ENCODE results near the gene ITGAV. TPM values are rescaled to one million over a fixed set of nuclear protein-coding genes. Genes with fewer than 3 reads are reported as not detected.

ITGAV gene
- total RNA-seq, 1 donor from 2014 or later = 7.5 TPM

DNA sequence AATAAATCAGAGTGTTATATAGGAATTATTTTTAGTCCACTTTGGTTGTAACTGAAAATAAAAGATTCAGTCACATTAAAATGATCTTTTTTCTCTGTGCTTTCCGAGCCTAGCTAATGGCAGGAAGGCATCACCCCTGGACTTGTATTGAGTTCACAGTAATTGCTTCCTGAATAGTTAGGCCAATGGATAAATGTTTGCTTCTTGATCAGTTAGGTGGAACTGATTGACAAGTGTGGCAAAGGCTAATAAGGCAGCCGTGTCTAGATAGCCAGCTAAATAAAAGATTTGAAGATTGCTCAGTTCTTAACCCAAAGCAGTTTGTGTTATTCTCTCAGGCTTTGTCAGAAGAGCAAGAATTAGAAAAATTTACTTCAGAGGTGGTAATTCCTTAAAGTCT lies 124.8 kb downstream of the ITGAV start:
- intact Hi-C loops (cut with micrococcal nuclease) = no loop called here

DNA sequence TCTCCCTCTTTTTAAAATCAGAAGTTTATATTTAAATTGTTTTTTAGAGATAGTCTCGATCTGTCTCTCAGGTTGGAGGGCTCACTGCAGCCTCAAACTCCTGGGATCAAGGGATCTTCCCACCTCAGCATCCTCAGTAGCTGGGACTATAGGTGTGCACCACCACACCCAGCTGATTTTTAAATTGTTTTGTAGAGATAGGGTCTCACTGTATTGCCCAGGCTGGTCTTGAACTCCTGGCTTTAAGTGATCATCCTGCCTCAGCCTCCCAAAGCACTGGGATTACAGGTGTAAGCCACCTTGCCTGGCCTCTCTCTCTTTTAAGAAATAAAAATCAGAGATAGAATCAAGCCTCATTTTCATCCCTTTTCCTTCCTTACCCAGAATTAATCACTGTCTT lies 126.1 kb downstream of the ITGAV start:
- intact Hi-C loops (cut with micrococcal nuclease) = no loop called here

DNA sequence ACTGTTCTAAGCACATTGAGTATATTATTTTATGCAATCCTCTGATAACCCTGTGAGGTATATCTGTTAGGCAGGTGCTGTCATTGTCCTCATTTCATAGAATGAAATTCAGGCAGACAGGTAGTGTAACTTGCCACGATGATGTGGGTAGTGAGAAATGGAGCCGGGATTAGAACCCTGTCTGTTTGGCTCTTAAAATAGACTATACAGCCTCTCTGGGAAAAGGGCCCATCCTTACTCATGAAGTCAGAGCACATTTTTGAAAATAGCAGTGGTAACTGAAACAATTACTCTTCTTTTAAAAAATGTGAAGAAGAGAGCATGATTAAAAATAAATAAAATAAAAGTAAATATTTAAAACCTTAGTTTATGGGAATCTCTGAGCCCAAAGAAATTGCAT lies 127.0 kb downstream of the ITGAV start:
- intact Hi-C loops (cut with micrococcal nuclease) = no loop called here

DNA sequence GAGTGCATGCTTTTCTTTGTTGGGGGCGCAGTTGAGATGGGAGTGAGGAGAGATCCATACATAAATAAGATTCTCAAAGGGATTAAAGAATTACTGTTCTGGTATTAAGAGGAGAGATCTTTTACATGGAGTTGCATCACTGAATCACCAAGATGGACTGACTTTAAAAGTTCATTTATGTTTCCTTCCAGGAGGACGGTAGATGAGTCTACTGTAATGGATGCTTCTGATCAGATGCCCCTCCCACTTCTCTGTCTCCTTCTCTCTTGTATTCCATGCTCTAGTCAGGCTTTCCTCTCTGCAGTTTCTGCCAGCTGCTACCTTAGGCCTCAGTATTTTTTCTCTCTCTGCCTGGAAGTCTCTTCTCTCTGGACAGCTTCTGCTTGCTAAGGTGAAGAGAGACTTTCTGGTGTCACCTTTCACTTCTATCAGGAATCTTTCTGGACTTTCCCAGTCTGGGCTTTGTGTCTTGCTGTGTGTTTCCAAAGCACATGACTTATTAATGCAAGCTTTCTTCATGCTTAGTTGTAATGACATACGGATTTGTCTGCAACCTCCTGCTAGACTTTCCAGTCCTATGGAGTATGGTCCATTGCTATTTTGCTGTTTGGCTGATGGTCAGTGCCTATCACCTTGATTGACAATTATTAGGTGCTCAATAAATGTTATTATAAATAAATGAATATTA lies 127.6 kb downstream of the ITGAV start:
- intact Hi-C loops (cut with micrococcal nuclease) = no loop called here

DNA sequence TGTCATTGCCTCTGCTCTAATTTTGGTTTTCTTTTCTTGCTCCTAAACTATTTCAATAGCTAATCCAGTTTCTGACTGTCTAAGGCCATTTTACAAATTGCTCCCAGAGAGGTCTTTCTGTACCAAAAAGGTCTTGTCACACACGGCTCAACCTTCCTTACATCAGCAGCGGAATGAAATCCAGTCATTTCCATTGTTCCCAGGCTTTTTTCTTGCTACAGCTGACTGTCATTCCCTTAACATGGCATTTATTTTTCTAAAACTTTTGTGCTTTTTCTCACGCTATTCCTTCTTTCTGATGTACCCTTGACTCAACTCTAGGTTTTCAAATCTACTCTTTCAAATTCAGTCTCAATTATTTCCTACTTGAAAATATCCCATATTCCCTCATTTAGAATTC lies 128.3 kb downstream of the ITGAV start:
- intact Hi-C loops (cut with micrococcal nuclease) = no loop called here

DNA sequence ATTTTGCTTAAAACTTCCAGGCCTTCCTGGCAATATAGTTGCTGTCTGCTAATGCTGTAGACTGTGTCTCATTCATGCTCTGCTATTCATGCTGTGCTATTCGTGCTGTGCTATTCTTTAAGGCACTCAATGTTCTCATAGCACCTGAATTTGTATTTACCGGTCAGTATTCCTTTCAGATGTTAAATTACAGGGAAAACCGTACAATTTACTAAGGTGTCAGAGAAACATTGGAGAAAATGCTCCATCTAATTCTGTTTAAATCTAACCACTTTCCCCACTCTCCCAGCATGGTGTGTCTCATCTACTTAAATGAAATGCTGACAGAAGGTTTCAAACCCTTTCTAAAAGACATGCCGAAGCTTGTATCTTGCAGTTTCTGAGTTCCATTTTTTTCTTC lies 129.0 kb downstream of the ITGAV start:
- intact Hi-C loops (cut with micrococcal nuclease) = no loop called here

DNA sequence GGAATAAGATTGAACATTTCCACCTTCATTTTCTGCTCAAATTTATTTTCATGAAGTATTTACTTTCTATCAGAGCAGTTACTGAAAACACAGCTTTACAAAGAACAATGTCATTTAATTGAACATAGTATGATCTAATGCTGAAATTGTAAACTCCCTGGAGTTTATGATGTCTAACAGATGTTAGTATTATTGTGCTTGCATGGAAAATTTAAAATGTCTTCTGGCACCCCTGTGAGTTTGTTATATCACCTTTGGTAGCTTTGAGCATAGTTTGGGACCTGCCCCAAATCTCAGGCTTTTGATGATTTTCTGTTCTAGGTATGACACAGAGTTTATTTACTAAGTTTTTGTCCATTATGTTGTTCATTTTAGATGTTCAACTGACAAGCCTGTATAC lies 132.1 kb downstream of the ITGAV start:
- intact Hi-C loops (cut with micrococcal nuclease) = no loop called here

DNA sequence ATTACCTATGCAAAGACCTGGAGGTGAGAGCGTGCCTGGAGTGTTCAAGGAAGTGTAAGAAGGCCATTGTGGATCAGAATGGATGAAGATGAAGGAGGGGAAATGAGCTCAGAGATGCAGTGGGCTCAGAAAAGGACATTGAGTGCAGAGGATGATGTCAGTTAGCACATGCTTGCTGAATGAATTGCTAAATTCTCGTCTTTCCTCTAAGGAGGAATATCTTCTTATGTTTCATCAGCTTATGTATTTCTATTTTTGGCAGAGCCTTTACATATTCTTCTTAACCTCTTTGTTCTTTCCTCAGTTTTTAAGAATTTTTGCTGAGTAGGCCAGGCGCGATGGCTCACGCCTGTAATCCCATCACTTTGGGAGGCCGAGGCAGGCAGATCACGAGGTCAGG lies 134.9 kb downstream of the ITGAV start:
- intact Hi-C loops (cut with micrococcal nuclease) = no loop called here

DNA sequence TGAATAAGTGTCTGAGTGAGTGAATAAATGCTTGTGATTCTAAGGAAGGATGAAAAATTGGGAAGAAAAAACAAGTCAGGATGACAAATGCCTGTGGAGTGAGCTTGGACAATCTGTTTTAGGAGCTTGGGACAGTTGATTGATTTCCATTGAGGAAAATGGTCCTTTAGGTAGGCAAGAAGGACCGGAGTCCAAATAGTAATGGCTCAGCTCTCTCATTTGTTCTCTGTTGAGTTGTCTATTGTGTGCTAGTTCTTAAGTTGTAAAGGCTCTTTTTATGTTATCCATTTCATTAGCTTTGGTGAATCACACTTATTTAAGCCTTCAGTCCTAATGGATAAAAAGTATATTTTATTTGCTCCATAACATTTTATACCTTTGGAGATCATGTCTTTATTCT lies 135.9 kb downstream of the ITGAV start:
- intact Hi-C loops (cut with micrococcal nuclease) = no loop called here

DNA sequence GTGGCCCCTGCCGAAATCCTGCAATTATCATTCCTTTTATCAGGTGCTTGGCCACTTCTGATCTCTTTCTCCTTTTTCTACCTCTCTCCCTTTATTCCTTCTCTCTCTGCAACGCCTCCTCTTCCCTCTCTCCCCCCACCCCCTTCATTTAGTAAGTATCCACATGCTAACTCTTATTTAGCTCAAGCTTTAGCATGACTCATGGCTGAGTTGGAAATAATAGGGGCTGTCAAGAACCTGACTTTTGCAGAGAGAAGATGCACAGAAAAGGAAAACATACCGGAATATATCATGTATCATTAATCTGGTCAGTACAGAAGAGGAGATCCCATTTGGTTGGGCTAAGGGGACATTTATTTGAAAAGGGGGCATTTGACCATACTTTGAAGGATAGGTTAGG lies 137.1 kb downstream of the ITGAV start:
- intact Hi-C loops (cut with micrococcal nuclease) = no loop called here

DNA sequence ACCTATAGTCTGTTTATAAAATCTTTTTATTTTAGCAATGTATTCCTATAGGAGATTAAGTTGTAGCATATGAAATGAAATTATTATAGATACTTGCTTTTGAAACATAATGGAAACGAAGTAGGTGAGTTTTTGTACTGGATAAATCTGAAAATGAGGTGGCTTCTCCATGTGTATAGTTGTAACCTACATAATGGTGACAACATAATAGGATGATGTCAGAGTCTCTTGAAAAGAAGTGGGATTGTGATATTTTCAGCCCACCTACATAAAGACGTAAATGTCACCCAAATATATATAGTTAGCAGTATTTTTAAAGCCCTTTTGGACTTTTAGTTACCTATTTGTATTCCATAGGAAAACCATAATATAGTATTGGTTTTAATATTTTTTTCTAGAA lies 138.8 kb downstream of the ITGAV start:
- intact Hi-C loops (cut with micrococcal nuclease) = no loop called here

Other genes starting within 250 kb of the ITGAV start
- gene ZC3H15, start 103.8 kb upstream of the ITGAV start, total RNA-seq = 68.7 and 69.5 TPM in 2 replicates
- gene FAM171B, start 104.0 kb downstream of the ITGAV start, total RNA-seq = 0.43 and 0.57 TPM in 2 replicates